ENCODE measurements around the gene ITFG1. TPM values are rescaled to one million over a fixed set of nuclear protein-coding genes. Genes with fewer than 3 reads are reported as not detected.

ITFG1 gene
- total and polyA plus RNA-seq, 2 of the 13 experiments (the other 11 are each of a cell fraction or from before 2014, with no cell fraction given): 74.5 to 150 TPM

DNA sequence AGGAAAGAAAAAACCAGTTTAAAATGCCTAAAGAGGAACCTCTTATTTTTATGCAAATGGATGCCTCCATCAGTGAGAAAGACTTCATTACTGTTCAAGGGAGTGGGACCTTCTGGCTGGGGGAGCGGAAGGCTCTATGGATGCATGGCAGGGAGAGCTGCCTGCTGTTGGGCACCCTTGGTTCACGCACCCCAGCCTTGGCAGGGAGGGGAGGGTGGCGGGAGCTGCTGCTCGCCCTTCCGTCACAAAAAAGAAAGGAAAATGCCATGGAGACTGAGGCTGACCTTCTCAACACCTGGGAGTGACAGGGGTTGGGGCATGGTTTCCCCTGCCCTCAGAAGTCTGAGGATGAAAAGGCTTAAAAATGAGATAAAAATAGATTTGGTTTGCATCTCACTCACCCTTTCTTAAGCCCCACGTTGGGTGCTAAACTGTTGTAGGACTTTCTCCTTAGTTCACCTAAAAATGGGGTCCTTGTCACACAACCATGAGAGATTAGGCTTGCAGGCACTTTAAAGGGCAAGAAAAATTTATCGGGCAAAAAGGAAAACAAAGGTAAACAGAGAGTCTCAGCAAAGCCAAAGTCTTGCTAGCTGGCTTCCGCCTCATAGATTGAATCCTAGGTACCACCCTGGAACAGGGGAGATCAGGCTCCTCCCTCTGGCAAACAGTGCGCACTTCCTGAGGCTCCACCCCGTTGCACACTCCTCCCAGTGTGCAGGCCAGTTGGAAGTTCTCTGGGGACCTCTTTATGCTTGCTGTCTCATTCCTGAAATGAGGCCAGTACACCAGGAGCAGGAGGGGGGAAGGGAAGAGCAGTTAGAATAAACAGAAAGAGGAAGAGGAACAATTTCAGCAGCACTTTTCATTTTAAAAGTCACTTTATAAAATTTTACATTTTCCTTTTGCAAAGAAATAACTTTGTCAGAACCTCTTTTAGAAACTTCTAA is 31.8 kb upstream of the ITFG1 start (continued):
- TF ChIP-seq, protein P1, sequence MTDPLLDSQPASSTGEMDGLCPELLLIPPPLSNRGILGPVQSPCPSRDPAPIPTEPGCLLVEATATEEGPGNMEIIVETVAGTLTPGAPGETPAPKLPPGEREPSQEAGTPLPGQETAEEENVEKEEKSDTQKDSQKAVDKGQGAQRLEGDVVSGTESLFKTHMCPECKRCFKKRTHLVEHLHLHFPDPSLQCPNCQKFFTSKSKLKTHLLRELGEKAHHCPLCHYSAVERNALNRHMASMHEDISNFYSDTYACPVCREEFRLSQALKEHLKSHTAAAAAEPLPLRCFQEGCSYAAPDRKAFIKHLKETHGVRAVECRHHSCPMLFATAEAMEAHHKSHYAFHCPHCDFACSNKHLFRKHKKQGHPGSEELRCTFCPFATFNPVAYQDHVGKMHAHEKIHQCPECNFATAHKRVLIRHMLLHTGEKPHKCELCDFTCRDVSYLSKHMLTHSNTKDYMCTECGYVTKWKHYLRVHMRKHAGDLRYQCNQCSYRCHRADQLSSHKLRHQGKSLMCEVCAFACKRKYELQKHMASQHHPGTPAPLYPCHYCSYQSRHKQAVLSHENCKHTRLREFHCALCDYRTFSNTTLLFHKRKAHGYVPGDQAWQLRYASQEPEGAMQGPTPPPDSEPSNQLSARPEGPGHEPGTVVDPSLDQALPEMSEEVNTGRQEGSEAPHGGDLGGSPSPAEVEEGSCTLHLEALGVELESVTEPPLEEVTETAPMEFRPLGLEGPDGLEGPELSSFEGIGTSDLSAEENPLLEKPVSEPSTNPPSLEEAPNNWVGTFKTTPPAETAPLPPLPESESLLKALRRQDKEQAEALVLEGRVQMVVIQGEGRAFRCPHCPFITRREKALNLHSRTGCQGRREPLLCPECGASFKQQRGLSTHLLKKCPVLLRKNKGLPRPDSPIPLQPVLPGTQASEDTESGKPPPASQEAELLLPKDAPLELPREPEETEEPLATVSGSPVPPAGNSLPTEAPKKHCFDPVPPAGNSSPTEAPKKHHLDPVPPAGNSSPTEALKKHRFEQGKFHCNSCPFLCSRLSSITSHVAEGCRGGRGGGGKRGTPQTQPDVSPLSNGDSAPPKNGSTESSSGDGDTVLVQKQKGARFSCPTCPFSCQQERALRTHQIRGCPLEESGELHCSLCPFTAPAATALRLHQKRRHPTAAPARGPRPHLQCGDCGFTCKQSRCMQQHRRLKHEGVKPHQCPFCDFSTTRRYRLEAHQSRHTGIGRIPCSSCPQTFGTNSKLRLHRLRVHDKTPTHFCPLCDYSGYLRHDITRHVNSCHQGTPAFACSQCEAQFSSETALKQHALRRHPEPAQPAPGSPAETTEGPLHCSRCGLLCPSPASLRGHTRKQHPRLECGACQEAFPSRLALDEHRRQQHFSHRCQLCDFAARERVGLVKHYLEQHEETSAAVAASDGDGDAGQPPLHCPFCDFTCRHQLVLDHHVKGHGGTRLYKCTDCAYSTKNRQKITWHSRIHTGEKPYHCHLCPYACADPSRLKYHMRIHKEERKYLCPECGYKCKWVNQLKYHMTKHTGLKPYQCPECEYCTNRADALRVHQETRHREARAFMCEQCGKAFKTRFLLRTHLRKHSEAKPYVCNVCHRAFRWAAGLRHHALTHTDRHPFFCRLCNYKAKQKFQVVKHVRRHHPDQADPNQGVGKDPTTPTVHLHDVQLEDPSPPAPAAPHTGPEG (CRISPR knock-in tag; IDR thresholded peaks at IDR 0.05): 0 out of 2 replicates have a peak, but pooled peaks have one; percentile 36
- TF ChIP-seq ARNT (IDR thresholded peaks at IDR 0.05): no peak
- peak; percentile 66; the same call in 1 of the 2 replicates for TF ChIP-seq ZNF292 (CRISPR knock-in tag; IDR thresholded peaks at IDR 0.05; ENCODE audit: borderline replicate concordance, low read depth)
- no peak for TF ChIP-seq ZNF33A (CRISPR knock-in tag; IDR thresholded peaks at IDR 0.05; ENCODE audit: borderline replicate concordance)
- TF ChIP-seq GFI1 (CRISPR knock-in tag; IDR thresholded peaks at IDR 0.05; ENCODE audit: borderline replicate concordance): no peak
- TF ChIP-seq SMAD3 (CRISPR knock-in tag; IDR thresholded peaks at IDR 0.05): no peak
- TF ChIP-seq SNAPC5 (CRISPR knock-in tag; IDR thresholded peaks at IDR 0.05; ENCODE audit: borderline replicate concordance): no peak
- TF ChIP-seq, protein P2, sequence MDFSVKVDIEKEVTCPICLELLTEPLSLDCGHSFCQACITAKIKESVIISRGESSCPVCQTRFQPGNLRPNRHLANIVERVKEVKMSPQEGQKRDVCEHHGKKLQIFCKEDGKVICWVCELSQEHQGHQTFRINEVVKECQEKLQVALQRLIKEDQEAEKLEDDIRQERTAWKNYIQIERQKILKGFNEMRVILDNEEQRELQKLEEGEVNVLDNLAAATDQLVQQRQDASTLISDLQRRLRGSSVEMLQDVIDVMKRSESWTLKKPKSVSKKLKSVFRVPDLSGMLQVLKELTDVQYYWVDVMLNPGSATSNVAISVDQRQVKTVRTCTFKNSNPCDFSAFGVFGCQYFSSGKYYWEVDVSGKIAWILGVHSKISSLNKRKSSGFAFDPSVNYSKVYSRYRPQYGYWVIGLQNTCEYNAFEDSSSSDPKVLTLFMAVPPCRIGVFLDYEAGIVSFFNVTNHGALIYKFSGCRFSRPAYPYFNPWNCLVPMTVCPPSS (IDR thresholded peaks at IDR 0.05): no peak
- TF ChIP-seq NR2F2 (IDR thresholded peaks at IDR 0.05; ENCODE audit: borderline replicate concordance, low read depth): no peak
- TF ChIP-seq PTBP1 (IDR thresholded peaks at IDR 0.05; ENCODE audit: low read depth, low read length, poor library complexity, severe bottlenecking): no peak
- TF ChIP-seq ZSCAN31 (CRISPR knock-in tag; IDR thresholded peaks at IDR 0.05; ENCODE audit: low read depth): no peak
- no peak for TF ChIP-seq MZF1 (CRISPR knock-in tag; IDR thresholded peaks at IDR 0.05; ENCODE audit: borderline replicate concordance)
- no peak for TF ChIP-seq SRF (IDR thresholded peaks at IDR 0.05; ENCODE audit: low read depth, low read length)
- no peak for TF ChIP-seq SETDB1 (CRISPR knock-in tag; IDR thresholded peaks at IDR 0.05; ENCODE audit: borderline replicate concordance)
- peak; percentile 67; the same call in 1 of the 2 replicates for TF ChIP-seq ZZZ3 (CRISPR knock-in tag; IDR thresholded peaks at IDR 0.05; ENCODE audit: borderline replicate concordance)
- no peak for TF ChIP-seq IRX3 (CRISPR knock-in tag; IDR thresholded peaks at IDR 0.05; ENCODE audit: borderline replicate concordance, low read depth)

Data from HepG2 (cell line).